GM21786 (cell line): Measurements from ENCODE around the gene GLIS1.
"Not testable (repeated sequence)": the region's sequence is repeated elsewhere in the genome, so short reads cannot be mapped to it uniquely, and the experiment has no call there.

Source experiments
- ATAC-seq: cut with Tn5 transposase; IDR thresholded peaks from one replicate; pipeline ENCODE4 v1.9.1; 2021; ENCODE audit not compliant: unreplicated experiment

Gene GLIS1

DNA sequence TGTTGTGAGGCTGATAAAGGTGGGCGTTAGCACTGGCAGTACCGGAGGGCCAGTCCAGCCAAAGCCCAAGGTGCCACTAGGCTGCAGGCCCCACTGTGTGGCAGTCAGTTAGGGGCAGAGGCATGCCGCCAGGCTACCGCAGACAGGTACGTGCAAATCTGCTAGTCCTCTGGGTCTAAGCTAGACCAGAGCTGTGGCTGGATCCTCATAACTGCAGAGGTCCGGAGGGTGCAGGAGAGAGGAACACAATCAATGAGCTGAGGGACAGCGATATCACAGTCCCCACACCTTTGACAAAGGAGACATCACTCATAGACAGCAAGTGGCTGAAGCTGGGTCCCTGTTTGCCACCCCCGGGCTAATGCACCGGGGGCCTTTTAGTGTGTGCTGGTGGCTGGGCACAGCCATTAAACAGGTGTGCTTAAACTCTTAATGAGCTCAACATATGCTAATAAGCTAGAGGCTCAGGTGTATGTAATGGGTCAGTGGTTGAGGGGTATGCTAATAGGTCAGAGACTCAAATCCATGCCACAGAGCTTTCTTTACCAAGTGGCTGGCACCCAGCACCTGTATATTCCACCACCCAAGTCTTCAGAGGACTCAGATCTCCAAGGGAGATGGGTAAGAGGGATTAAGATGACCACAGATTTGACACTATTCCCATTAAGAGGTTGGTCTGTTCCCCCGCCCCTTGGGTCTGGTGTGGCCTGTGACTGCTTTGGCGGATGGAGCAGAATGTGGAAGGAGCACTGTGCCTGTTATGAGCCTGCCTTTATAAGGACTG, 82.0 kb downstream of the GLIS1 start:
- no peak for ATAC-seq

DNA sequence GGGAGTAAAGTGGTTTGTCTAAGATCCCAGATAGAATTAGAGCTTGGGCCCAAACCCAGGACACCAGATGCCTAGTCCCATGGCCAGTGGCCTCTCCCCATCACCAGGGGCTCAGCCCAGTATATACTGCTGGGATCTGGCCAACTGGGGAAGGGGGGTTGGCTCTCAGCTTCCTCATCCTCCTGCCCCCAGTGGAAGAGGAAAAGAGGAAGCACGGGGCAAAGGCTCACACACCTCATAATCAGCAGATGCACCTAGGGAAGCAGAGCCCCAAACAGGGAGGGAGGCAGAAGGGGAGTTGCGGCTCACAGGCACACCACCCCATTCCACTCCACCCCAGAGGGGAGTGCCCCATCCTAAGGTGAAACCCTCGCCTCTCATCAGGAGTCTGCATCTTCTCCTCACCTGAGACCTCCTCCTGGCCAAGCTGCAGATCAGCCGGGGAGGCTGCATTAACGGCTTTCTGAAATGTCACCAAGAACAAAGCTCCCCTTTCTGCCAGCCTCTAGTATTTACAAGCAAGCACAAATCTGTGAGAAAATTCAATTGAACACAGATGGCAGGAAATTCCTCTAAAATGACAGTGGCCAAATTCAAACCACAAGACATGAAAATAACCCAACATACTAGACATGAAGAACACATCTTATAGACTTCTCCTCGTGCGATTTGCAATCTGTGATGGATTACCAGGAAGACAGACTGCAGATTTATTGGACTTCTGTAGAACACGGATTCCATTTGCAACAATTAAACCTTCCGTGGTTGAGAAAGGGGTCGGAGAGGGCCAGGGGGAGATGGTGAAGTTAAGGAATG, 82.8 kb downstream of the GLIS1 start:
- no peak for ATAC-seq

- ATAC-seq, result no peak
Measured at GRCh38 chr1:53654216-53655210, 84.5 kb downstream of the GLIS1 start.

GRCh38 chr1:53653631-53654030, 85.3 kb downstream of the GLIS1 start:
- ATAC-seq, result no peak

DNA sequence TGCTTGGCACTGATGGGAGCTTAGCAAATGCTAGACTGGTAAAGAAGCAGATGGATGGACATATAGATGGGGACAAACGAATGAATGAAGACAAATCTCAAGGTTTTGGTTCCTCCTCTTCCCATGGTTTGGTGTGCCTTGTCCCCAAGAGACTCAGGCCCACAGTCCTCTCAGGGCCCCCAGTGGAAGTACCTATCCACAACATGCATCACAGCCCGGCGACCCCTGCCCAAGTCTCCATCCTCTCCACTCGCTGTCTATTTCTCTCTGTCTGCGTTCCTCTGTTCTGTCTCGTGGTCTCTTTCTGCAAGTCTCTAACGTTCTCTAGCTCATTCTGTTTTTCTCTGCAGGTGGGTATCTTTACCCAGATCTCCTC, 85.8 kb downstream of the GLIS1 start:
- no peak for ATAC-seq

GRCh38 chr1:53652441-53653199, 86.3 kb downstream of the GLIS1 start:
- ATAC-seq, result no peak

GRCh38 chr1:53651356-53651755, 87.6 kb downstream of the GLIS1 start:
- no peak for ATAC-seq

DNA sequence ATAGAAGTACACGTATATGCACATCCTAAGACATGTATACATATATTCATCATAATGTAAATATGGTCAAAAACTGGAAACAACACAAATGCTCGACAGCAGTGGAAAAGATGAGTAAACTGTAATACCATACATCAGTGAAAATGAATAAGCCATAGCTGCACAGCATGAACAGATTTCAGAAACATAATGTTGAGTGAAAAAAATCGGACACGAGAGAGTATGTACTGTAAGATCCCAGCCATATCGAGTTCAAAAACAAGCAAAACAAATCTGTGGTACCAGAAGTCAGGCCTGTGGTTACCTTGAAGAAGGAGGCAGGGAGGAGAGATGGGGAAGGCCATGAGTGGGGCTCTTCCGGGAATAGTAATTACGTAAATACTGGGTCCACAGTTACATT, 90.4 kb downstream of the GLIS1 start:
- ATAC-seq, result no peak

- not testable (repeated sequence) for ATAC-seq
Measured at GRCh38 chr1:53647915-53648314, 91.0 kb downstream of the GLIS1 start.

GRCh38 chr1:53646732-53647131, 92.2 kb downstream of the GLIS1 start:
- ATAC-seq, result no peak

DNA sequence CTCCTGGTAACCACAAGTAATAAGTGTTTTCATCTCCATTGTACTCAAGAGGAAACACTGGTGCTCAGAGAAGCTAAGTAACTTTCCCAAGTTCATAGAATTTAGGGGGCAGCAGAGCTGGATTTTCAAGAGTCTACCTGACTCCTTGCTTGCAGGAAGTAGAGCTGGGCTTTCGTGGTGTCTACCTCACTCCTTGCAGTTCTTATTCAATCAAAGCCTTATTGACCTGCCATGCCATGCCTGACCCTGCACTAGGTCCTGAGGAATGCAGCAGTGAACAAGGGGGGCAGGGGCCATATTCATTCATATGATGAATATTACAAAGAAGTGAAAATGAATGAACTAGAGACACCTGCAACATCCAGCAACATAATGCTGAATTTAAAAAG, 93.3 kb downstream of the GLIS1 start:
- ATAC-seq, result no peak

DNA sequence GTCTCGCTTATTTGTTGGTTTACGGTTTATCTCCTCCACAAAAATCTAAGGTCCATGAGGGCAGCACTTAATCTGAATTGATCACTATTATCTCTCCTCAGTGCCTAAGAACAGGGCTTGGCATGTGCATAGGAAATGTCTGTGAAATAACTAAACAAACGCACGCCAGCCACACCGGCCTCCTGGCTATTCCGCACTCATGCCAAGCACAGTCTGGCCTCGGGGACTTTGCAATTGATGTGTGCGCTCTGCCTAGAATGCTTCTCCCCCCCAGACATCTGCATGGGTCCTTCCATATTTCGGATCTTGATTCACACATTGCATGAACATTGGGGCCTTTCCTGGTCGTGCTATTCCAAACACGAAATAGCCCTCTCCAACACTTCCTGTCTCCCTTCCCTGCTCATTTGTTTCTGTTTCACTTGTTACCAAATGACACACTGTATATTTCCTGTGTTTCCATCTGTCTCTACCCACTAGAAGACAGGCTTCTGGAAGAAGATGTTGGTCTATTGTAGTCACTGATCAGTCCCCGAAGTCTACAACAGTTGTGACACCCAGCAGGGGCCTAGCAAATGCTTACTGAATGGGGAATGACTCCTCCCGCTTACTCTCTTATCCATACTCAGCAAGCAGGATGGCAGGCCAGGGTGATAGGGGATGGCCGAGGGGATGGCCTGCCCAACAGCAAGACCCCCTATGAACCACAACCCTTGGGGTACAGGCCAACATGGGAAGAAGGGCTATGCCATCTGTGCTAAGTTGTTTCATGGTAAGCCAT, 93.9 kb downstream of the GLIS1 start:
- no peak for ATAC-seq

DNA sequence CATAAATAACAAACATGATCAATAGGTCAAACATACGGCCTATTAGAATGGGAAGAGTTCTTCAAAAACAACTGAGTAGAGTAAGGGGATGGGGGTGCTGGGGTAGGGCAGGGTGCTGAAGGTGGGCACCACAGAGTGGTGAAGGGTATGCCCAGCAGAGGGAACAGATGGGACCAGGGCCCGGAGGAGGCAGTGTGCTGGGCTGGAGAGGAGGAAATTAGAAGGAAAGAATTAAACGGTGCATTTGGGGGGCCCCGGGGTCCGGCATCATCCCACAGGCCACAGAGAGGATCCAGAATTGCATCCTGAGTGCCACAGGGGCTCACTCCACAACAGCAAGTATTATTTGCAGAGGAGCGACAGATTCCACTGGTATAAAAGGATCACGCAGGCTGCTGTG, 94.5 kb downstream of the GLIS1 start:
- no peak for ATAC-seq

DNA sequence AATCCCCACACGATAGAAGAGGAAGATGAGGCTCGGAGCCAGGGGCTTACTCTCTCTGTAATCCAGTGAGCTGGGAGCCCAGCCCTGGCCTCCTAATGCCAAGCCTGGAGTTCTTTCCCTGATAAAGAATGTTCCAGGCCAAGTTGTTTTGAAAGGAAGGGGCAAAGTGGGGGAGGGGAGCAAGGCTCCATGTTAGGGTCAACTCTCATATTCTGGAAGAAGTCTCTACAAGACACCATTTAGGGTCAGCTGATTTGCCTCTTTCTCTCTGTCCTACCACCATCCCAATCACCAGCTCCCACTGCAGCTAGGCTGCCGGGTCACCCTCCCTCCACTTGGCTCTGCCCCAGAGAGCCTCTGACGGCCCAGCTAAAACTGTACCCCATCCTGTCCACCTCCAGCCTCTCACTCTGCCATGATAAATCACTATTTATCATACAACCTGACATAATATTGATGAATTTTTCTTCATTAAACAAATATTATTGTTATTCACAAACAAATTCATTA, 95.0 kb downstream of the GLIS1 start:
- ATAC-seq, result no peak

DNA sequence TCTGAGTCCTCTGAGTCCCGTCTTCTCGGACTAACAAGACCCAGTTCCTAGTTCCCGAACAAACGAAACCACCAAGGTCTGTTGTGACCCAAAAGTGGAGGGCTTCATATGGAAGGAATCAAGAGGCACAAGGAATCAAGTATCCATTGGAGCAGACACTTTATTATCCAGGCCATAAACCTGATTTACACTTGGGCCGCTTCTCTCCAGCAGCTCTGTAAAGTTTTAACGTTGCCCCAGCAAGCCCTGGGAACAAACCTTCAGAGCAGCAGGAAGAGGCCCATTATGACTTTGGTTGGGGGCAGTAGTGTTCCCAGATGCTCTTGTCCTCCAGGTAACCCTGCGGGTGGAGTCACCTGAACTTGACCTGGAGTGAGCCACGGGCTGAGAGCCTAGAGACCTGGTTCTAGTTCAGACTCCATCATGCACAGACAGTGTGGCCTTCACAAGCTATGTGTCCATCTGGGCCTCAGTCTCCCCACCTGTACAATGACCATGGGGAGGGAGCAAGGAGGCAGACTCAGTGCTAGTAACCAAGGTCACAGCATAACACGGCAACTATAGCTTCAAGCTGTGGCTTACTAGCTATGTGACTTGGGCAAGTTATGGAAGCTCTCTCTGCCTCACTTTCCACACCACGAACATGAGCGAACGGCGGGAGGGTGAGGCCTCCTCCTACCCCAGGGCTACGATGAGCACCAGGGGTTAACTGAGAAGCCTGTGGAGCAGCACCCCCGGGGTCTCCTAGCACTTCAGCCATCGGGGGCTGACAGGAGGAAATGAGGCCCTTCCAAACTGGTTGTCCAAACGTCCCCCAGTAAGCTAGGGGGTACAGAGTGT, 95.7 kb downstream of the GLIS1 start:
- ATAC-seq, result no peak

GRCh38 chr1:53642607-53643006, 96.4 kb downstream of the GLIS1 start:
- no peak for ATAC-seq

GRCh38 chr1:53642215-53642555, 96.8 kb downstream of the GLIS1 start:
- ATAC-seq, result no peak

DNA sequence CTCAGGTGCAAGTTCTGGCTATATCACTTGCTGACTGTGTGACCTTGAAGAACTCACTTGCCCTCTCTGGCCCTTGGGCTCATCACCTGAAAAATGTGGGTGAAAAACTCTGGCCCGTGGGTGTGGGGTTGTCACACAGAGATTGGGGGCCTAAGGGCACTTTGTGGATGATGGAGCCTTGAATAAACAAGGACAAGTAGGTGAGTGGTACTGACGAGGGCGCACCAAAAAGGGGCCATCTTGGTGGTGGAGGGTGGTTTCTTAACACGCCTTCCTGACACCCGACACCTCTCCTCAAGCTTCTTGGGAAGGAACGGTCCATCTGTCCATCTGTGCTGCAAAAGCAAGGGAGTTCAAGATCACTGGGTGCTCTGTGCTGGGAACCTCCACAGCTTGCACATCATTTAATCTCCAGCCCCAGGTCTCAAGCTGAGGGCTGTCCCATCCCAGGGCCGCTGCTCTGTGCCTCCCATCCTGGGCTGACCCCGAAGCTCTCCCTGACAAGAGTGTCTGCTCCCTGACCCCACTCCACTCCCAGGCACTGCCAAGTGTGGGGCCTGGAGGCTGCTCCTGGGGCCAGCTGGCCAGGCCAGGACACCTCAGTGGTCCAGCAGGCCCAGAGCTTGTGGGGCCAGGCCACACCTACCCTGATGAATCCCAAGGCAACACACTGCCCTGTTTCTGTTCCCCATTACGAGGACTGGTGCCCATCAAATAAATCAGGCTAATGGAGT, 97.3 kb downstream of the GLIS1 start:
- no peak for ATAC-seq
